Activated CD4-positive, alpha-beta memory T cell treated with anti-CD3 and anti-CD28 coated beads, Interleukin-2, amount 10 ng/mL, durations not matched to agents 7 days and 5 days (primary cell): ENCODE data around the gene GRB10. TPM values are rescaled to one million over a fixed set of nuclear protein-coding genes. Genes with fewer than 3 reads are reported as not detected.

Source experiments
- CTCF ChIA-PET: fragments of 350-600 bp; sonication (Branson Sonifier 250); formaldehyde crosslinking; loops from one replicate; lab custom pipeline; 2021; ENCODE audit warnings: antibody characterized with exemption, inconsistent platforms; lab: Charles Lee
- POLR2A ChIA-PET: fragments of 350-600 bp; sonication (Branson Sonifier 250); formaldehyde crosslinking; loops from one replicate; lab custom pipeline; 2021; ENCODE audit warnings: antibody characterized with exemption; lab: Charles Lee
- DNase-seq: peaks from one replicate; pipeline ENCODE4 v3.0.0-alpha.2; 2020
- H3K27ac Mint-ChIP-seq: one replicate; pipeline ENCODE4 v1.8.0; 2021; ENCODE audit warnings: mild to moderate bottlenecking, mixed read lengths
- H3K27me3 Mint-ChIP-seq: one replicate; pipeline ENCODE4 v1.8.0; 2021; ENCODE audit warnings: mixed read lengths
- H3K36me3 Mint-ChIP-seq: one replicate; pipeline ENCODE4 v1.8.0; 2021; ENCODE audit warnings: low read depth, mixed read lengths
- H3K4me1 Mint-ChIP-seq: one replicate; pipeline ENCODE4 v1.8.0; 2021; ENCODE audit warnings: mixed read lengths
- H3K4me3 Mint-ChIP-seq: one replicate; pipeline ENCODE4 v1.8.0; 2021; ENCODE audit warnings: mild to moderate bottlenecking, mixed read lengths
- H3K9me3 Mint-ChIP-seq: one replicate; pipeline ENCODE4 v1.8.0; 2021; ENCODE audit warnings: mixed read lengths
- total RNA-seq, 2 experiments: library from RNA; stranded (reverse); gene quantifications; one replicate each; pipeline ENCODE4 v1.2.3, GENCODE V29; 2021

GRB10 gene
- total RNA-seq, 2 experiments from 2014 or later = 13.9 to 14.2 TPM

DNA sequence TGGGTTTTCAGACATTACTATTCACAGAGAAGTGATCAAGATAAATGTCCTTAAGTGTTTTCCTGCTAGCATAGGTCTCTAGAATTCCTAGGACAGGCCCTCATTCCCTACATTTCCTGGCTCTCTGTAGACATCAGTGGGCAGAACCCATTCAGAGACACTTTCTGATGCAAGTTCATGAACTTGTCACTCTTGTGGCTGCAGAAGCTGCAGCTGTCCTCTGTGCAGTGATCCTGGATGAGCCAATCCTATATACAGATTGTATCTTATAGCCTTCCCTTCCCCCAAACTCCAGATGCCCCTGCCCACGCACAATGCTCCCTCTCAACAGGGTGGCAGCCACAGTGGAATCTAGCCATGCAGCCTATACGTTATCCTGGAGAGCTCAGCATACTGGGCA lies 12.6 kb upstream of the GRB10 start:
- peaks cover 5% of the 10 kb centered on the region for H3K36me3 Mint-ChIP-seq
- DNase-seq = no peak
- H3K27me3 Mint-ChIP-seq = peaks cover 56% of the 10 kb centered on the region
- peaks cover 15% of the 10 kb centered on the region for H3K4me1 Mint-ChIP-seq
- no peak overlapping the region for H3K27ac Mint-ChIP-seq
- no peak overlapping the region for H3K4me3 Mint-ChIP-seq
- ChIA-PET POLR2A (no interaction called here), CTCF (no interaction called here)
- H3K9me3 Mint-ChIP-seq = no peaks in the 10 kb centered on the region

DNA sequence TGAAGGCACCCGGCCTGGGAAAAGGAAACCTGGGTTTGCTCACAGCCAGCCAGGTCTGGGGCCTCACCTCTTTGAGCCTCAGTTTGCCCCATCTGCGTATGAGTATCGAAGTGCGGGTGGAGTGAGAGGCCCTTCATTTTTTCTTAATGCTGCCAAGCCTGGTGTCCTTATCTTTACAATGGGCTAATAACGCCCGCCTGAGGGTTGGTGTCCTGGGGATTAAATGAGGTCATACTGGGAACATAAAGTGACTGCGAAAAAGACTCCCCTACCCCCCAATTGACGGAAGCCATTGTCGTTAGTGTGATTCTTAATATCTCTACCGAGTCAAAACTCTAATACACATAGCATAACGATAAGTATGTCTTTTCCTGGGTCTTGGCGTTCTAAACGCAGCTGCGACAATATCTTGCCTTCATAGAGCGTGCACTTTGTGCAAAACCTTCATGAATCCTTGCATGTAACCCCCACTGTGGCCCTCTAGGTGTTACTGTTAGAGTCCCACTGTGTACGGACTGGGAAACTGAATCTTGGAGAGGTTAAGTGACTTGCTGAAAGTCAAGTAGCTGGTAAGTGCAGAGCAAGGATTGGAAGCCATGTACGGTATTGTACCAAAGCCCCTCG lies 11.4 kb upstream of the GRB10 start:
- ChIA-PET POLR2A (no interaction called here), CTCF (interaction anchor here (0.8 to 1.4 kb wide), 2 partner anchors 17 to 367 kb away, joined by 3 read pairs; no protein-coding TSS in a partner anchor)
- Mint-ChIP-seq H3K9me3 (no peaks in the 10 kb centered on the region), H3K4me1 (peaks cover 15% of the 10 kb centered on the region), H3K36me3 (peaks cover 5% of the 10 kb centered on the region), H3K4me3 (peak overlapping the region; percentile 52), H3K27ac (no peak overlapping the region), H3K27me3 (peaks cover 54% of the 10 kb centered on the region)
- DNase-seq = no peak

DNA sequence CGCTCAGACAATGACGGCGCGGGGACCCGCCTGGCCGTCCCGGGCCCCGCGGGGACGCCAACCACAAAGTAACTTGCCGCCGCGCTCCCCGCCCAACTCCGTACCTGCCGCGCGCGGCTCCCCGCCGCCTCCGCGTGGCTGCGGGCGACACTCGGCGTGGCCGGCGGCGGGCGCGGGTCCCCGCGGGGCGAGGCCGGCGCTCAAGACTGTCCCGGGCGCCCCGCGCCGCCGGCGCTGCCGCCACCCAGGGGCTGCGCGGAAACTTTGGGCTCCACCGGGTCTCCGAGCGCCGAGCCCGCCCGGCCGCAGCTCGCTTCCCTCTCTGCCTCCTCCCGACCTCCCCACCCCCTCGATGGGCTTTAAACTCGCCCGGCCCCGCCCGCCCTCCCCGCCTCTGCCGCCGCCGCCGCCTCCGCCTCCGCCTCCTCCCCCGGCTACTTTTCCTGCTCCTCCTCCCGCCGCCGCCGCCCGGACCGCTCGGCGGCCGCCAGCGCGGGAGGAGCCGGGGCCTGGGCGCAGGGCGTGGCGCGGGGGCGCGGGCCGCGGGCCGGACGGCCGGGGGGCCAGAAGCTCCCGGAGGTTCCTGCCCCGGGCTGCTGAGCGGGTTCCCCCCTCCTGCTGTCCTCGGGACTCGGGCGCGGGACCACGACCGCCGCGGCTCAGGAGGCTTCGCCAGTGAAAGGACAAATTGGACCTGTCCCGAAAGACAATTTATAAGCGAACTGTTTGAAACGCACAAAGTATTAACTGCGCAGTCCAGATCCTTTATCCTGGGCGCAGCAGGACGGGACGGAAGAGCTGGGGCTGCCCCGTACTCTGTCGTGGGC lies 10.6 kb upstream of the GRB10 start:
- CTCF ChIA-PET = interaction anchor here (1.4 kb wide), 1 partner anchor 367 kb away, joined by 3 read pairs; no protein-coding TSS in a partner anchor
- Mint-ChIP-seq H3K4me3 (peak overlapping the region; percentile 52), H3K9me3 (no peaks in the 10 kb centered on the region), H3K27me3 (peaks cover 53% of the 10 kb centered on the region), H3K36me3 (peaks cover 5% of the 10 kb centered on the region), H3K4me1 (peaks cover 15% of the 10 kb centered on the region), H3K27ac (no peak overlapping the region)
- peak; percentile 49 for DNase-seq
- POLR2A ChIA-PET = no interaction called here

DNA sequence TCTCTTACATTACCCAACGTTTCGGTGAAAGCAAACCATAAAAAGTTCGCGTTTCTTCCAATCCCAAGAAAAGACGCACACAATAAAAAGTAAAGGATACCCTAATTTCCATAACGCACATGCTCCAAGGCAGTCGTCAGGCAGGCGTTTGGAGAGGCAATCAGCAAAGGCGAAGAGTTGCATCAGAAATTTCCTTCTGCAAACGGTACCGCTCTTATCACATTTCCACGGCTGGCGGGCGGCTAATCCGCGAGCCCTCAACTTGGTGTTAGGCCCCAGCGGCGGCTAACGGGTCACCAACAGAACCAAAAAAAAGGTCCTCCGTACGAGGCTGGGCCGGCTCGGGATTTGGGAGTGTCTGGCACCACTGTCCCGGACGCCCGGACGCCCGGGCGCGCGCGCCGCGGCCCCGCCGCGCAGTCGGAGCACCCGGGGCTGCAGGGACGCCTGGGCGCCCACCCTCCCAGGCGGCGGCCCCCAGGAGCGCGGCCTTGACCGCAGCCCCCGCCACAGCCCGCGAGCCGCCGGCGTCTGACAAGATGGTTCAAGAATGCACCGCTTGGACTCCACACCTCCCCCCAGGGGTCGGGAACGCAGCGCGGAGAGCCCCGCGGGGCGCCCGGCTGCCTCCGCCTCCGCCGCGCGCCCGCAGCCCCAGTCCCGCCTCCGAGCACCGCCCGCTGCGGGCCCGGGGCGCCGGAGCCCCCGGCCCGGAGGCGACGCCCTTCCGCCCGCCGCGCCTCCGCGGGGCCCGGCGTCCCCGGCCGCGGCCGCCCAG lies 9.8 kb upstream of the GRB10 start:
- CTCF ChIA-PET = no interaction called here
- H3K27me3 Mint-ChIP-seq = peaks cover 53% of the 10 kb centered on the region
- no peaks in the 10 kb centered on the region for H3K9me3 Mint-ChIP-seq
- H3K27ac Mint-ChIP-seq = no peak overlapping the region
- peaks cover 5% of the 10 kb centered on the region for H3K36me3 Mint-ChIP-seq
- DNase-seq = no peak
- H3K4me1 Mint-ChIP-seq = peaks cover 15% of the 10 kb centered on the region
- peak overlapping the region; percentile 79 for H3K4me3 Mint-ChIP-seq
- POLR2A ChIA-PET = no interaction called here

DNA sequence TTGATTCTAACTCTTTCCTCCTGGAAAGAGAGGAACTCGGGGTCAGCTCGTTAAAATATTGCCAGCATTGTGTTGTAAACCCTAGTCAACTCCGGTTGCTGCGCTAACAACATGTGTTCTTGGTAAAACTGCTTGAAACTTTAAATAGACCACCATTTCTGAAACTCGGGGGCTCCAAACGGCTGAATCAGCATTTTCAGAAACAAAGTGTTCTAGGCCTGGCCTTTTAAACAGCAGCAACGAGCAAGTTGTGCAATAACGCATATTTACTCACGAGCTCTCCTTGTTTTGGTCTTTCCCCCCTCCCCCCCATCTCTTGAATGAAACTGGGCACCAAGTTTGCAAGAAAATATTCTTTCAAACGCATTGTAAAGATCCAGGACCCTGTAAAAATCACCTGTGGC lies 9.2 kb upstream of the GRB10 start:
- H3K4me3 Mint-ChIP-seq = peak overlapping the region; percentile 79
- peaks cover 16% of the 10 kb centered on the region for H3K4me1 Mint-ChIP-seq
- POLR2A ChIA-PET = no interaction called here
- H3K36me3 Mint-ChIP-seq = peaks cover 6% of the 10 kb centered on the region
- DNase-seq = no peak
- peaks cover 1% of the 10 kb centered on the region for H3K9me3 Mint-ChIP-seq
- no peak overlapping the region for H3K27ac Mint-ChIP-seq
- CTCF ChIA-PET = no interaction called here
- peaks cover 54% of the 10 kb centered on the region for H3K27me3 Mint-ChIP-seq

DNA sequence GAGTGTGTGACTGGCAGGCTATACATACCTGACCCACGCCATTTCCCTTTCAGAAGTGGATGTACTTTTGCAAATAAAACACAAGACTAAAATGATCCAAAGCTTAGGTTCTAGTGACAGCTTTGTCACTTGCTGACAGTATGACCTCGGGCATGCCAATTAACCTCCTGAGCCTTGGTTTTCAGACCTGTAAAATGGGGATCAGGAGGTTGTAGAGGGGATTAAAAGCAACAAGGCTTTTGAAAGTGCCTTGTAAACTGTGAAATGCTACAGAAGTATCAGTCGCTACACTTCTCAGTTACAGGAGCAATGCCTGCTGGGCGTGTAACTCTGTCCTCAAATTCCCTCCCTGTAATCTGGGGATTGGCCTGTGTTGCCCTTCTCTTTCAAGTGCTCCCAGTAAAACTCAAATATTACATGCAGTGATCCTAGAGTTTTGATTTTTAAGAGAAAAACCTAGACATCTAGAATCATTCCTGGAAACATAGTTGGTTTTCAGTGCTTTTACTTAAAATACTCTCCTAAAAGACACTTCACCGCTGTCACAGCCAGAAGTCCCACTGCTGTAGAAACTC lies 8.8 kb upstream of the GRB10 start:
- H3K27ac Mint-ChIP-seq = no peak overlapping the region
- H3K4me1 Mint-ChIP-seq = peaks cover 17% of the 10 kb centered on the region
- ChIA-PET CTCF (interaction anchor here (0.7 kb wide), 1 partner anchor 369 kb away, joined by 3 read pairs; no protein-coding TSS in a partner anchor), POLR2A (no interaction called here)
- peaks cover 57% of the 10 kb centered on the region for H3K27me3 Mint-ChIP-seq
- H3K36me3 Mint-ChIP-seq = peaks cover 9% of the 10 kb centered on the region
- H3K9me3 Mint-ChIP-seq = peaks cover 4% of the 10 kb centered on the region
- DNase-seq = no peak
- H3K4me3 Mint-ChIP-seq = peak overlapping the region; percentile 79

DNA sequence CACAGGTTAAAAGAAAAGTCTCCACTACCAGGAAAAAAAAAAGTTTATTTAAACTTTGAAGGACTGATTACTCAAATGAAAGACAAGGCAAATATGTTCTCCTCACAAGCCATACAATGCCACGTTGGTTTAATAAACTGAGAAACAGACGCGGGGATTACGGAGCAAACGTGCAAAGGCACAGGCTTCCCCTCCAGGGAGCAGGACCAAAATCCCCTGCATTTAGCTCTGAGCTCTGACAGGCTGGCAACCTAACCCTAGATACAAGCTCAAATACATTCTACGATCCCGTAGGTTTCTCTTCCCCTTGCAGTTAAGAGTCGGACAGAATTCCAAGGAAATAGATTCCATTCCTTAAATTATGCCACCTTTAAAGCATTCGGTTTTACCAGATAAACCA lies 7.7 kb upstream of the GRB10 start:
- Mint-ChIP-seq H3K27ac (no peak overlapping the region), H3K36me3 (peaks cover 9% of the 10 kb centered on the region), H3K4me1 (peaks cover 17% of the 10 kb centered on the region), H3K27me3 (peaks cover 61% of the 10 kb centered on the region), H3K9me3 (peaks cover 4% of the 10 kb centered on the region), H3K4me3 (no peak overlapping the region)
- ChIA-PET CTCF (interaction anchor here (0.6 kb wide), 1 partner anchor 351 kb away, joined by 4 read pairs; no protein-coding TSS in a partner anchor), POLR2A (no interaction called here)
- no peak for DNase-seq

DNA sequence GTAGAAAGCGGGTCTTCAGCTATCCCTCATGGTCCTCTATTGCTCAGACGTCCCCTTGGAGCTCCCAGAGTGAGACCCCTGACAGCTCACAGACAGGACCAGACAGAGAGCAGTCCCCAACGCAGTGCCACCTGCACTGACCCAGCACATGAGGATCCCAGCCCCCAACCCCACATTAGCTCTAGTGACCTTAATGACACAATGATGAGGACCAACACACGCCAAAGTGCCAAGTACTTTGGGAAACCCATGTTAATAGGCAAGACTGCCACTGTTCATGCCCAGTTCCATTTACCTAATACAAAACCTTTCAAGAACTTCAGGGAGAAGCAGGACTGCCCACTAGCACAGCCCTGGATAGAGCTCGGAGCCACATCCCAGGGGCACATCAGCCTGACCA lies 5.7 kb upstream of the GRB10 start:
- Mint-ChIP-seq H3K36me3 (peaks cover 9% of the 10 kb centered on the region), H3K9me3 (peaks cover 4% of the 10 kb centered on the region), H3K4me1 (peaks cover 15% of the 10 kb centered on the region), H3K27ac (no peak overlapping the region), H3K4me3 (no peak overlapping the region), H3K27me3 (peaks cover 60% of the 10 kb centered on the region)
- CTCF ChIA-PET = interaction anchor here (0.8 kb wide), 1 partner anchor 353 kb away, joined by 3 read pairs; no protein-coding TSS in a partner anchor
- DNase-seq = no peak
- POLR2A ChIA-PET = no interaction called here

DNA sequence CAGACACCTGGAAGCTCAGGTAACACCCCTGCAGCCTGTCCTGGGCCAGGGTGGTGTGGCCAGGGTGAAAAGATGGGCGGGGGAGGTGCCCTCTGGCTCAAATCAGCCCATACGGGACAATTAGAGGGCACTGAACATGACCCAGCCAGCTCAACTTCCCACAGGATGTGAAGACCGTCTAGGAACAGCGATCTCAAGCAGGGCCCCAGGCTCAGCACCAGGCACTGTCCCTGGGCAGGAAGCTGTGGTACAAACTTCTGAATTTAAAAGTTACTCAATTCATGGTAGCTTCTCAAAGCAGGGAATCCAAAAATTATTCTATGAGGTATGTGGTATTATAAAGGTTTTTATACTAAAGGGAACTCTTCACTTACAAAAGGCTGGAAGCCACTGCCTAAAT lies 5.1 kb upstream of the GRB10 start:
- Mint-ChIP-seq H3K27me3 (peaks cover 66% of the 10 kb centered on the region), H3K4me3 (no peak overlapping the region), H3K9me3 (peaks cover 4% of the 10 kb centered on the region), H3K36me3 (peaks cover 9% of the 10 kb centered on the region), H3K27ac (no peak overlapping the region), H3K4me1 (peaks cover 21% of the 10 kb centered on the region)
- no peak for DNase-seq
- CTCF ChIA-PET = interaction anchor here (0.8 kb wide), 1 partner anchor 354 kb away, joined by 3 read pairs; no protein-coding TSS in a partner anchor
- POLR2A ChIA-PET = interaction anchor here (0.5 kb wide), 1 partner anchor 74 kb away, joined by 3 read pairs; no protein-coding TSS in a partner anchor

DNA sequence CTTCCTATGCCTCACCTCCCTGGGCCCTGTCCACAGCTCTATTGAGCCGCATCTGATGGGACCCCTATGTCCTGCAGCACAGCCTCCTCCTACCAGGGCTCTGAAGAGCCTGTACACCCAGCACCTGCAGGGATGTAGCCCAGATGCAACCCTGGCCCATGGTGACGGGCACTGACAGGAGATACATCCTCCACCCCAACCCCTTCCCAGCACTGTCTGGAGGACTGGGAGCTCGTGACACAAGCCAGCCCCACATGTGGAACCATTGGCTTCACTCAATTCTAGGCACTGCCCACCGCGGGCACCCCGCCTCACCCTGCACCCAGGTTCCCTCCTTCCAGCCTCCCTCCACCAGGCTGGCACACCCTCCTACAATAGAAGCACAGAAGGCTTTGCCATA lies 2.6 kb upstream of the GRB10 start:
- peaks cover 4% of the 10 kb centered on the region for H3K9me3 Mint-ChIP-seq
- peaks cover 5% of the 10 kb centered on the region for H3K36me3 Mint-ChIP-seq
- peaks cover 20% of the 10 kb centered on the region for H3K4me1 Mint-ChIP-seq
- H3K4me3 Mint-ChIP-seq = no peak overlapping the region
- ChIA-PET POLR2A (interaction anchor here (0.8 kb wide), 1 partner anchor 22 kb away, joined by 3 read pairs; no protein-coding TSS in a partner anchor), CTCF (interaction anchor here (0.6 kb wide), 1 partner anchor 356 kb away, joined by 3 read pairs; no protein-coding TSS in a partner anchor)
- no peak overlapping the region for H3K27ac Mint-ChIP-seq
- peaks cover 58% of the 10 kb centered on the region for H3K27me3 Mint-ChIP-seq
- no peak for DNase-seq

DNA sequence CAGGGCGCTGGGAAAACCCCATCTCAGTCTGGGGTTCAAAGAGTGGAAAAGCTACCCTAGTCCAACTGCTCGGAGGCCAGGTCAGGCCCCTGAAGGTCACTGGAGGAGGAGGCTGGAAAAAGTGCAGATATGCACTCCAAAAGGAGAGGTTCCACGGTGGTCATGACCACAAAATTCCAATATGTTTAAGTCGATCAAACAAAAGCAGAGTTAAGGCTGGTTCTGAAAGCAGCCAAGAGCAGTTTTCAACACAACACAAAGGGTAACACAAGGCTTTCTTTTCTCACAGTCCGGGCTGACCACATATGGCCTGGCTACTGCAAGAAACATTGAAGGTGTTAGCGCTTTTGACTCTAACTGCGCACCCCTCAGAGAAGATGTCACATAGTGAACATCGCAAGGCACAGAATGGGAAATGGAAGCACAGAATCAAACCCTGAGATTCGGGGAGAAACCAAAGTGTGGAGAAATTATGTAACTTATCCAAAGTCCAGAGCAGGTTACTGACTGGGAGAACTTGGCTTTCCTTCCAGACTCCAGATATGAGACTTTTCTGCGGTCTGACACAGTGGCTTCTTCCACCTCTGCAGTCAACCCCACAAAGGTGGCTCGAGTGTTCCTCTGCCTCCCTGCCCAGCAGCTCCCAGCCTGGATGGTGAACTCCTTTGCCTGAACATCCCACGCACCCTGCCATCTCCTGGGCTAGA lies 1.3 kb upstream of the GRB10 start:
- Mint-ChIP-seq H3K36me3 (peaks cover 5% of the 10 kb centered on the region), H3K27ac (no peak overlapping the region), H3K27me3 (peaks cover 47% of the 10 kb centered on the region), H3K4me1 (peaks cover 20% of the 10 kb centered on the region), H3K4me3 (no peak overlapping the region), H3K9me3 (peaks cover 4% of the 10 kb centered on the region)
- DNase-seq = no peak
- CTCF ChIA-PET = interaction anchor here (1.6 kb wide), 1 partner anchor 691 kb away, joined by 3 read pairs; no protein-coding TSS in a partner anchor
- POLR2A ChIA-PET = no interaction called here

DNA sequence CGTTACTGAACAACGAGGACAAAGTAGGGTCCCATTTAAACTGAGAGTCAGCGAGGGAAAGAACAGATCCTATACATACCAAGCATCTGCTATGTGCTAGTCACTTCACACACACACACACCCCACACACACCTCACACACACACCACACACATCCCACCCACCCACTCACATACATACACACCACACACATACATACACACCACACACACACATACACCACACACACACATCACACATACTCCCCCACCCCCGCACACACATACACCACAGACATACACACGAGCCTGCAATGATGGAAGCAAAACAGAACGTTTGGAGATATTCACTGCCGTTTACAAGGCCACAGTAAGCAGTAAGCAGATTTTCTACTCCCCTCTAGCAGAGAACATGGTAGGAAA lies 607 bp upstream of the GRB10 start:
- ChIA-PET CTCF (interaction anchor here (1.6 kb wide), 1 partner anchor 691 kb away, joined by 3 read pairs; no protein-coding TSS in a partner anchor), POLR2A (no interaction called here)
- Mint-ChIP-seq H3K4me1 (peaks cover 20% of the 10 kb centered on the region), H3K27me3 (peaks cover 46% of the 10 kb centered on the region), H3K36me3 (peaks cover 5% of the 10 kb centered on the region), H3K4me3 (peak overlapping the region; percentile 50), H3K9me3 (peaks cover 4% of the 10 kb centered on the region), H3K27ac (no peak overlapping the region)
- no peak for DNase-seq
